Germinal center (tissue), 1 donor: ENCODE results near the gene ING4.
"Not testable (repeated sequence)": the region's sequence is repeated elsewhere in the genome, so short reads cannot be mapped to it uniquely, and the experiment has no call there.

Experiments used
- DNase-seq: peaks from one replicate; pipeline ENCODE4 v3.0.0; 2012; ENCODE audit warnings: mixed read lengths, low spot score

Gene ING4

DNA sequence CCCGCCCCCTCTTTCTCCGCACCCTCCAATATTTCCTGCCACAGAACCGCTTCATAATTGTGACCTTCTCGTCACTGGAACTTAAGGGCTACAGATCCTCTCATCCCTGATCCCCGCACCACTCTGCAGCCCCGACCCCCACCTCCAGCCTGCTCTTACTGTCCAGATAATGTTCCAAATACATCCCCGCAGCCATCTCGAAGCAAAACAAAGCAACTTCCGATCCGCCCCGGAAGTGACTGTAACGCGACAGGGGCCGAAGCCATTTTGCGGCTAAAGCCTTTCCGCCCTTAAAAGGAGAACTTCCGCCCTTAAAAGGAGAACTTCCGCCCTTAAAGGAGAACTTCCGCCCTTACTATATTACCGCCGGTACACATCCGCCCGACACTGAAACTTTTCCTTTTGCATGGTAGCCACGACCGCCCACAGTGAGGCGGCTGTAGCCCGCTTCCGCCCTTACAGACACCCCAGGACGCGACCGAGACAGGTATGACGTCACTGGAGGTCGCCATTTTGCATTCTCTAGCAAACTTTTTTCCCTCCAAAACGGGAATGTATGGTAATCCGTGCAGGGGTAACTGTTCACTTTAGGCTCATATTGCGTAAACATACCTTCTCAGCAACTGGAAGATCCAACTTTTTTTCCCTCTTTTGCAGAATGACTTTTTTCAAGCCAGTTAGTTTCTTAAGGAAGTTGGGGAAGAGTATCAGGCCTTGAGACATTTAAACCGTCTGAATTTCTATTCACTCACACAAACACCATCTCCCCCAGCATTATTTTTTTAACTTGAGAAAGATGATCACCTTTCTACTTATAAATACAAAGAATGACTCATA is at the start of gene ING4:
Gene ING4, minus strand, starts transcription at position 214 of the 837 bp plus-strand sequence. Its CDS starts 18 bp downstream, at position 196.
- peak; percentile 97 for DNase-seq

DNA sequence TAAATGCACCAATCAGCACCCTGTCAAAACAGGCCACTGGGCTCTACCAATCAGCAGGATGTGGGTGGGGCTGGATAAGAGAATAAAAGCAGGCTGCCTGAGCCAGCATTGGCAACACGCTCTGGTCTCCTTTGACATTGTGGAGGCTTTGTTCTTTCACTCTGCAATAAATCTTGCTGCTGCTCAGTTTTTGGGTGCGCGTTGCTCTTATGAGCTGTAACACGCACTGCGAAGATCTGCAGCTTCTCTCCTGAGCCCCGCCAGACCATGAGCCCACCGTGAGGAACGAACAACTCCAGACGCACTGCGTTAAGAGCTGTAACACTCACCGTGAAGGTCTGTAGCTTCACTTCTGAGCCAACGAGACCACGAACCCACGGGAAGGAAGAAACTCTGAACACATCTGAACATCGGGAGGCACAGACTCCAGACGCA is 46.1 kb upstream of the ING4 start:
- DNase-seq = no peak

DNA sequence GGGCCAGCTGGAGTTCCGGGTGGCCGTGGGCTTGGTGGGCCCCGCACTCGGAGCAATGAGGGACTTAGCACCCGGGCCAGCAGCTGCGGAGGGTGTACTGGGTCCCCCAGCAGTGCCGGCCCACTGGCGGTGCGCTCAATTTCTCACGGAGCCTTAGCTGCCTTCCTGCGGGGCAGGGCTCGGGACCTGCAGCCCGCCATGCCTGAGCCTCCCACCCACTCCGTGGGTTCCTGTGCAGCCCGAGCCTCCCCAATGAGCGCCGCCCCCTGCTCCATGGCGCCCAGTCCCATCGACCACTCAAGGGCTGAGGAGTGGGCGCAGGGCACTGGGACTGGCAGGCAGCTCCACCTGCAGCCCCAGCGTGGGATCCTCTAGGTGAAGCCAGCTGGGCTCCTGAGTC is 45.4 kb upstream of the ING4 start:
- not testable (repeated sequence) for DNase-seq

DNA sequence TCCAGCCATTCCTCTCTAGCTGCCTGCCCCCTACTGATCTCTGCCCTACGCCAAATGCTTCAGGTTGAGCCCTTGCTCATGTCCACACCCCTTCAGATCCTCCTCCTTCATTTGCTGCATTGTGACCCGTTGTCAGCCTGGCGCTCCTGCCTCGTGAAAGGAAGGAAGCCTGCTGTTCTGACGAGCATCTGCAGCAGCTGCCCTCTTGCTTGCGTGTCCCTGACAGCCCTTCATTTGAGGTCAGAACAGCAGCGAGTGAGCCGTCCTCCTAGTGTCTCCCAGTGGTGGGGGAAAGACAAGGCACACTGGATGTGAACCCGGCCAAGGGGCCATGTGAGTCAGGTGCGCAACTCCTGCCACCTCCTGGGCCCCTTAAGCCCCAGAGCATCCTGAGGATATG is 40.7 kb upstream of the ING4 start:
- no peak for DNase-seq

DNA sequence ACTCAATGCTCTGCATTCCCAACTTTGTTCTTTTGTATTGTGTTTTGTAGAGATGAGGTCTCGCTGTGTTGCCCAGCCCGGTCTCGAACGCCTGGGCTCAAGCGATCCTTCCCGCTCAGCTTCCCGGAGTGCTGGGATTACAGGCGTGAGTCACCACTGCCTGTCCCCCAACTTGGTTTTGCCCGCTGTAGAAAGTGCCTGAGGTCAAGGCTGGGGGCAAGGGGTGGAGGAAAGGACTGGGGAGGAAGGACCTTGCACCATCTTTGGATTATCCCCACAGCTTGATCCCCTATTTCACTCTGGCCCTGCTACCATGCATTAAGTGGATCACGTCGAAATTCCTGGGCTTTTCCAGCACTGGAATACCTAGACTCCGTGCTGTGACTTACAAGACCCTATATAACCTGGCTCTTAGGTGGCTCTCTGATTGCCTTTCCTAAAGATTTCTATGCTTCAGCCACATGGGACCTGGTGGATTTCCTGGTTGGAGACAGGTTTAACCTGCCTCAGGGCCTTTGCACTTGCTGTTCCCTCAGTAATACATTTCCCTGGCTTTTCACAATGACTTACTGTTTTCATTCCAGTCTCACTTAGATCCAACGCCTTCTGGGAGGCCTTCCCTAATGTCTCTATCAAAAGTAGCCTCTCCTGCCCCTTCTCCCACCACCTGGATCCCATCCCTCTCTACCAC is 38.3 kb upstream of the ING4 start:
- DNase-seq = no peak

DNA sequence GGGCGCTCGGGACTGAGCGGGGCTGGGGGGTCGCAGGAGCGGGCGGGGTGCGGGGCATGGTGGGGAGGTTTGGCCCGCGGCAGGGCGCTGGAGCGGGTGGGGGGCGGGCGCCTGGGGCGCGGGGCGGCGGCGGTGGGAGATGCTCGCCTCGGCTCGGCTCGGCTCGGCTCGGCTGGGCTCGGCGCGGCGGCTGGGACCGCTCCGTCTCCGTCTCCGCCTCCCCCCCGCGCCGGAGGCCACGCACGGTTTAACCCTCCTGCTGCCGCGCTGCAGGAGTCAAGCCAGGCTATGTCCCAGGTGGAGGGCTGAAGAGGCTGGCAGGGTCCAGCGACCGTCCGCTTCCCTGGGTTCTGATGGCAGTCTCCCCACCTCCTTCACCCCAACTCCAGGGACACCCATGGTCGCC is 37.7 kb upstream of the ING4 start, which contains the start of gene PIANP:
Gene PIANP, minus strand, starts transcription at position 170 of the 406 bp plus-strand sequence. CDS start 2,754 bp downstream, outside the sequence.
- peak; percentile 55 for DNase-seq

DNA sequence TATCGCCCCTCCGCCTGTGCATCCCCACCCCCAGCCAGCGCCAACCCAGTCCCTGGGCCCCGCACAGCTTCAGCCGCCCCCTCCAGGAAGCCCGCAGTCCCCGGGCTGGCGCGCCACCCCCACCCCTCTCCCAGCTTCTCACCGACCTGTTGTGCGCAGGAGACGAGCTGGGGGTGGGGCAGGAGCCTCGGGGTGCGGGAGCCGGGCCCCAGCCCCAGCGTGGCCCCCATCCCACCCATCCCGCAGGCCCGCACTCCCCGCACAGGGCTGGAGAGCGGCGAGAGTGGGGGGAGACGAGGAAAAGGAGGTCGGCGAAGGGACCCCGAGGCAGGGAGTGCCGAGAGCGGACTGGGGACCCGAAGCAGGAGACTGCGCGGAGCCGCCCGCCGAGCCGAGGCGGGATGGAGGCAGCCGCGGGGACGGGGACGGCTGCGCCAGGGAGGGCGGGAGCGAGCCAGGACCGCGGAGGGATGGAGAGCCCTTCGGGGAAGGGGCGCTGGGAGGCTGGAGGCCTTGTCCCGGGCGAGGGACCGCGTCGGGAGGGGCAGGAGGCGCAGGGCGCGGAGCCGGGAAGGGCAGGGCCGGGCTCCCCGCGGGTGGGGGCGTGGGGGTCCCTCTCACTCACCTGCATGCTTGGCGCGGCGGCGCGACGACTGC is 37.2 kb upstream of the ING4 start:
- DNase-seq = no peak

DNA sequence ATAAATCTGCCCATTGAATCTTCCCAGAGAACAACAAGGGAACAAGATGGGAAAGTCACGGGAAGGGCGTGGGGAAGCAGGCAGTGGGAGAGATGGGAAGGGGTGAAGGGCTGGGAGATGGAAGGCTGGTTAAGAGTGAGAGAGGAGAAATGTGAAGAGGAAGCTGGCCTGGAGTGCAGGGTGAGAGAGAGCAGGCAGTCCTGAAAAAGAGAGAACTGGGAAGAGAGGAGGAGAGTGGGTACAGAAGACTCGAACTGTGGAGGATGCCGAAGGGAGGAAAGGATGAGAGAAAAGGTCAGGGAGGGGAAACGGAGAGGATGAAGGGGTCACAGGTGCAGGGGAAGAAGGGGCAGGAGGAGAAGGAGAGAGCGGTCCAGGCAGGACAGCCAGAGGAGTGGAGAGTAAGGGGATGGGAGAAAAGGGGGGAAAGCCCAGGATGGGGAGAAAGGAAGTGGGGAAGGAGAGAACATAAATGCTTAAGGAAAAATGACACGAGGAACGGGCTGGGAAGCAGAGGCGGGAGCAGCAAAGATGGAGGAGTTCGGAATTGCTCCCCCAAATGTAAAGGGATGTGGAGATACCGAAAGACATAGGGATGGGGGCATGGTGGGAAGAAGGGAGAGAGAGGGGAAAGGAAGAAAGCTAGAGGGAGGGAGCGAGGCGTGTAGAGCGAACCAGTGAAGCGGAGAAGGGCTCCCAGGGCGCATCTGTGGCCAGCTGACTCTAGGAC is 36.5 kb upstream of the ING4 start:
- no peak for DNase-seq

DNA sequence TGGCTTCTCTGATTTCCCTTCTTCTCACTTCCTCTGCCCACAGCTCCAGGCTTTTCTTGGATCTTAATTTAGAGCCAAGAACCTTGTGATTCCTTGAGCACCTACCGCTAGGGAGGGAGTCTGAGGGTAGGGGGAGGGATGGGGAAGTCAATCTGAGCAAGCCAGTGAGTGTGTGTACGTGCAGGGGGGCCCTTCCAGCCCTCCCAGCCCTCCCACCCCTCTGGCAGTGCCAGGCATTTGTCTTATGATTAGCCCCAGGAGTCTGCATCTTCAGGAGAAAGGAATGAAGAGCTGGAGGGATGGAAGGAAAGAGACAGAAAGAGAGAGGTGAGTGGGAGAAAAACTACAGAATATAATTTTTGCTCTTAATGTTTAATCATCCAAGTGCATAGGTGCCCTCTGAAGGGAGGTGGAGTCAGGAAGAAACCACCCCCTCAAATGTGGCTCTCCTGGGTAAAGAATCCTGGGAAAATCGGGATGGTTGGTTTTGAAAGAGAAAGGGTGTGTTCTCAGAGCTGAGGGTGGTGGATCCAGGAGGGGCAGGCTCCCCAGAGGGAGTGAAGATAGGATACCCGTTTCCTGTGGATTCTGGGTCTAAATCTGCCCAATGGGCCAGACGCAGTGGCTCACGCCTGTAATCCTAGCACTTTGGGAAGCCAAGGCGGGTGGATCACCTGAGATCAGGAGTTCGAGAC is 35.6 kb upstream of the ING4 start:
- DNase-seq = no peak

DNA sequence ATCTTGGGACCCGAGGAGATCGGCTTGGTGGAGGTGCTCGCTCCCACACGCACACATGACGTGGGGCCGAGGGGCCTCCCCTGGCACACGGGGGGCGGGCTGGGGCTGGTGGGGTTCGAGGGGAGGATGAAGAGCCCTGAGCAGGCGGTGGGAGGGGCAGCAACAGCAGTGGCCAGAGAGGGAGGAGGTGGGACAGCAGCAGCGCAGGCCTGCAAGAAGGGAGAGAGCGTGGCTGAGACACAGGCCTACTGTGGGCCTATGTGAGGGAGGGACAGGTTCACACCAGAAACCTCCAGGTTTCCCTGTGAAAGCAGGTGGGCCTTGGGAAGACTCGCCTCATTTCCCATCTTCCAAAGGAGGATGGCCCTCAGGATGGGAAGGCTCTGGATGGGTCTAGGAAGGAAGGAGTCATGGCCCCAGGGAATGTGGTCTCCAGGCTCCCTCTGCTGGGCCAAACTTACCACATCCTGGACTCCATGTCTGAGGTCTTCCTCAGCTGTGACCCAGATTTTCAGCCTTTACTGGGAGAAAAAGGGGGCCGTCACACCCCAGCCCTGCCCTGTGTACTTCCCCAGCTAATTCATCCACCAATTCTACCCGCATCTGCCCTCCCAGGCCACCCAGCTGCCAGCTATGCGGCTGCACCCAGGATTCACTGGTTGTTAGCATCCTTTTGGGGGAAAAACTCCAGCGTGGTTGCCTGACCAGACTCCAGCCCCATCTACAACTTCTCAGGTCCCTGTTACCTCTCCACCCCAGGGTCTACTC is 34.8 kb upstream of the ING4 start:
- no peak for DNase-seq

DNA sequence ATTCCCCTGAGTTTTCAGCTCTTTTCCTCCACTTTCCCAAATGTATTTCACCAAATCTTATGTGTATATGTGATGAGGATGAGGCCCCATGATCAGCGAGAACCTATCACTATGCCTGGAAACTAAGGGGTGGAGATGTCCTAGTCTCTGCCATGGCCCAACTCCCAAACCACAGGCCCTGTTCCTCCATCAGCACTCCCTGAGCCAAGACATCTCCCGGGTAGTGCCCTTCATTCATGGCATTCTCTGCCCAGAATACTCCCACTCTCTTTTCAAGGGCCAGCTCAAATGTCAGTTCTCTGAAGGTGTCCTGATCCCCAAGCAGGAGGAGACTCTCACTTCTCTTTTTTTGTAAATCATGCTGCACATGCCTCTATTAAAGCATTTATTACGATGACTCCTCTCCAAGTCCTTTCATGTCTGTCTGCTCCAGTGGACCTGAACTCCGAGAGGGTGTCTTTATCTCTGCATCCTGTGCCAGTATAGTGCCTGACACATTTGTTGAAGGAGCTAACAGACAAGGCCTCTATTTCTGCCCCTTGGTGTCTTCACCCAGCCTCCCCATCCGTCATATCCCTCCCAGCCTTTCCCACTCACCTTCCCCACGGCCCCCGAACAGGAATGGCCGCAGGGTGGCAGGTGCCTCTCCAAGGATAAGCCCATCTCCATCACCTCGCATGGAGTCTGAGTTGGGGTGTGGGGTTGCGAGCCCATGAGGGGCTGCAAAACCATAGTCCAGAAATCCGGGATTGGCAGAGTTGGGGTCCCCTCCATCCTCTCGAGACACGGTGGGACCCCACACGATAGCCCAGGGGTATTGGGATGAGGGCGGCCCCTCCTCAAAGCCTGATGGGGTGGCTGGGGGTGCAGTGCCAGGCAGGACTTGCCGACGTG is 34.0 kb upstream of the ING4 start:
- peak; percentile 79 for DNase-seq

DNA sequence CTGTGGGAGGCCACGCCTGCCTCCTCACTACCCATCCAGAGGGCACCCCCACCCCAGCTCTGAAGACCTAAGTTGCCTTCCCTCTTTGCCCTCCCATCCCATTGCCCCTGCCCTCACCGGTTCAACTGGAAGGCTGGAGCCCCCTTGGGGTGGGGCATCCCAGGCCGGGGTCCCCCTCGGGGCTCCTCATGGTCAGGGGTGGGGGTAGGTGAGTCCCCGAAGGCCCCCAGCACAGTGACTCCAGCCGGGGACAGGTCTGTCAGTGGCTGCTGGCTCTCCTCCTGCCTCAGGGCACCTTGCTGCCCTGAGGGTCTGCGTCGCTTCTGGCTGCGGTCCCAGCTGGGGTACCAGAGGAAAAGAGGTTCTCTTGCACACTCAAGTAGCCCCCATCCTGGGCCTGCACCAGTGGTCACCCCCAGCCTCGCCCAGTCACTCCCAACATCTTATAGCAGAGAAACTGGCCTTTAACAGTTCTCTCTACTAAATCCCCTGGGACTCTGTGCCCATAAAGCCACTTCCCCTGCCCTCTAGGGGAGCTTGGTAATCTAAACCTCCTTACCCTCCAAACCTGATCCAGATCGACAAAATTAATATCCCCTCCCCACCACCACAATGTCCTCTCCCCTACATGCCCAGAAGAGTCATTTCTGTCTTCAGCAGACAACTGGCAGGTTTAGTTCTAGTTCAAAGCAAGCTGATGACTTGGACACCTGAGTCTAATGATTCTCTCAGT is 32.6 kb upstream of the ING4 start:
- DNase-seq = no peak

DNA sequence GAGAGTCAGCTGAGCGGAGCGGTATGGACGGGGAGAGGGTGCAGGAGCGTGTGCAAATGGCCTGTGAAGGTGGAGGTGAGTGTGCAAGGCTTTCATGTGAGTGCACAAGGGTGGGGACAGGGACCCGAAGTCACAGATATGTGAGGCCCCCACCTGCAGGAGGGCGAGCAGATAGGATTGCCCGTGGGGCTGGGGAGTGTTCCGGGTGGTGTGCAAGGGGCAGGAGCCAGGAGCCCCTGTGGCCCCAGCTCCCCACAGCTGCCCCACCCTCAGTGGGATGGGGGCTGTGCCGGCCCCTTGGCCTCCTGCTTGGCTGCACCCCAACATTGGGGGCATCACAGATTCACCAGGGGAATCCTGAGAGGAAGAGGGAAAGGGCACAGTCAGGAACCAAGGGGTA is 31.8 kb upstream of the ING4 start:
- DNase-seq = no peak

DNA sequence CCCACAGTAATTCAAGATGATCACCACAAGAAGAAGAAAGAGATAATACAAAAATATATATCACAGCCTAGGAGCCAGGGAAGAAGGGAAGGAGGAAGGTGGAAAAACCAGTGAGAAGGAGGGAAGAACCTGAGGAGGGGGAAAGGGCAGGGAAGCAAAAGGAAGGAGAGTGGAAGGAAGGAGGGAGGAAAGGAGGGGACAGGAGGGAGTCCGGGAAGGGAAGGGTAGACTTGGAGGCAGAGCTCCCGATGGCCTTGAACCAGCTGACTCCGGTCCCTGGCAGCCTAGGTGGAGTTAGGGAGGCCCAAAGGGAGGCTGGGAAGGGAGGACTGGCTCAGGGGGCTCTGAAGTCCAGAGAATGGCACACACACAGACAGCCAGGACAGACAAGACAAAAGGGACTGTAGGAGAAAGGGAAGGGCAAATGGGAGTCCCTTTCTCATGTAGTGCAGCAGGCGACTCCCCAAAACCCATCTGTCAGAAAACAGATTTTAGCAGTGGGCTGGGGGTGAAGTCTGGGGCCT is 31.0 kb upstream of the ING4 start:
- DNase-seq = no peak

DNA sequence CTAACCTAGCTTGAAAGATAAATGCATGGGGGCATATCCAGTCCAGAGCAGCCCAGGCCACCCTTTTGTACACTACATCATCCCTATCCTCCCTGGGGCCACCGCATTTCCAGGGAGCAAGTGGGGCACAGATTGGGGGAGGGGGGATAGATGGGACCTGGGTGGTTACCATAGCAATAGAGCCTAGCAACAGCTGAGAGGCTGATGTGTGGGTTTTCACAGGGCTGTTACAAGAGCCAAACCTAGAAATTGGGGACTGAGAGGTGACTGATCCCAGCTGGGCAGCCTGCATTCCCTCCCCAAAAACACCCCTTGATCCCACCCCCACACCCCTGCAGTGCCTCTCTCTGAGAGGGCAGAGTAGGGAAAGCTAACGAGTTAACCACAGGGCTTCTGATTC is 30.0 kb upstream of the ING4 start:
- DNase-seq = no peak

DNA sequence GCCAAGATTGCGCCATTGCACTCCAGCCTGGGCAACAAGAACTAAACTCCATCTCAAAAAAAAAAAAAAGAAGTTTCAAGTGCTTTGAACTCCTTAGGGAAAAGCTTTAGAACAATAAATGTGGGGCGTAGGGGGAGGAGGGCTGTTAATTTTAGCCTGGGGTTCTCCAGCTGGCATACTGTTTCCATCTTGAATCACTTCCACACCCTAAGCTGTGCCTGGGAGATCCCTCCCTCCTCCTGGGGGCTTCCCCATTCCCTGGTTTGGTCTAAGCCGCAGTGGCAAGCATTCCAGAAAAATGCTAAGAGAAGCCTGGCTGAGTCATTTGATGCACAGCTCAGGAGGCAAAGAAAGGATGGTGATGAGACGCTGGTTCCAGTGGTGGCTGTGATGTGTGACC is 28.6 kb upstream of the ING4 start:
- no peak for DNase-seq

DNA sequence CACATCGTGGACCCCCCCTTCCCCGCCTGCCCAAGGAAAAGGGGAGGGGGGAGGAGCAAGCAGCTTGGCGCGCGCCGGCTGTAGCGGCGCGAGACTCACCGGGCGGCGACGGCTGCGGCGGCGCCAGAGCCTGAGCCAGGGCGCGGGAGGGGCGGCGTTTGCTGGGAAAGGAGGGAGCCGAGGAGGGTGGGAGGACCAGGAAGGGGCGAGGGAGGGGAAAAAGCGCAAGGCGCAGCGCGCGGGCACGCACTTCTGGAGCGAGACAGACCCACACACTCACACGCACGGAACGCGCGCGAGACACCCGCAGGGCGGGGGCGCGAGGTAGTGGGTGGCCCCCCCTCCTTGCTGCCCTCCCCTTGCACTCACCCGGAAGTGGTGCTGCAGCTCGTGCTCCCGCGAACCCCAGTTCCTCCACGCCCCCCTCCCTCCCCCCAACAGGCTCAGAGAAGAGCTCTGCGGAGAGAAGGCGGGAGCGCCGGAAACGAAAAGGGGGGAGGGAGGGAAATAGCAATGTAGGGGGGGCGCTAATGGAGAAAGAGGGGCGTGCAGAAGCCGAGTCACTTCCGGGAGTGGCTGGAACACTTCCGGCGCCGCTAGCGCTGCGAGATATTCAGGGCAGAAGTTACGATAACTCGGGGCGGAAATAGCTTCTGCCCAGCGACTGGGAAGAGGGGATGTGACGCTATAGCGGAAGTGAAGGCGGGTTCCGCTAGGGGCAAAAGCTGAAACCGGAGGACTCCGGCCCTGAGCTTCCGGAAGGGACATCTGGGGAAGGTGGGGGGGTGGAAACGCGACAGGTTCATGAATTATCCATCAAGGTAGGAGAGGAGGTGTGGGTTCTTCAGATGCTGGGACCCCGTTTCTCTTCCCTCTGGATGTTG is 26.3 kb upstream of the ING4 start, which contains the start of gene ZNF384:
Gene ZNF384, minus strand, starts transcription at position 377 of the 884 bp plus-strand sequence. CDS start 9,855 bp downstream, outside the sequence.
- DNase-seq = peak; percentile 93
